K562 treated with DMSO at 1 percent for 4 hours (cell line): ENCODE measurements around the gene ADGRA1. TPM values are rescaled to one million over a fixed set of nuclear protein-coding genes. Genes with fewer than 3 reads are reported as not detected.

ENCODE experiments used
- total RNA-seq: library from RNA; unstranded; fragments of 300-600 nt; gene quantifications from 2 replicates; pipeline ENCODE4 v1.2.3, GENCODE V29; 2022; ENCODE audit not compliant: insufficient read depth

ADGRA1 gene, protein sequence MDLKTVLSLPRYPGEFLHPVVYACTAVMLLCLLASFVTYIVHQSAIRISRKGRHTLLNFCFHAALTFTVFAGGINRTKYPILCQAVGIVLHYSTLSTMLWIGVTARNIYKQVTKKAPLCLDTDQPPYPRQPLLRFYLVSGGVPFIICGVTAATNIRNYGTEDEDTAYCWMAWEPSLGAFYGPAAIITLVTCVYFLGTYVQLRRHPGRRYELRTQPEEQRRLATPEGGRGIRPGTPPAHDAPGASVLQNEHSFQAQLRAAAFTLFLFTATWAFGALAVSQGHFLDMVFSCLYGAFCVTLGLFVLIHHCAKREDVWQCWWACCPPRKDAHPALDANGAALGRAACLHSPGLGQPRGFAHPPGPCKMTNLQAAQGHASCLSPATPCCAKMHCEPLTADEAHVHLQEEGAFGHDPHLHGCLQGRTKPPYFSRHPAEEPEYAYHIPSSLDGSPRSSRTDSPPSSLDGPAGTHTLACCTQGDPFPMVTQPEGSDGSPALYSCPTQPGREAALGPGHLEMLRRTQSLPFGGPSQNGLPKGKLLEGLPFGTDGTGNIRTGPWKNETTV
- not detected in 2 replicates for total RNA-seq

GRCh38 chr10:133087679-133088178, at the start of gene ADGRA1:
TSS of gene ADGRA1 (plus strand) at chr10:133087924. CDS start at chr10:133088910, 986 bp downstream.

DNA sequence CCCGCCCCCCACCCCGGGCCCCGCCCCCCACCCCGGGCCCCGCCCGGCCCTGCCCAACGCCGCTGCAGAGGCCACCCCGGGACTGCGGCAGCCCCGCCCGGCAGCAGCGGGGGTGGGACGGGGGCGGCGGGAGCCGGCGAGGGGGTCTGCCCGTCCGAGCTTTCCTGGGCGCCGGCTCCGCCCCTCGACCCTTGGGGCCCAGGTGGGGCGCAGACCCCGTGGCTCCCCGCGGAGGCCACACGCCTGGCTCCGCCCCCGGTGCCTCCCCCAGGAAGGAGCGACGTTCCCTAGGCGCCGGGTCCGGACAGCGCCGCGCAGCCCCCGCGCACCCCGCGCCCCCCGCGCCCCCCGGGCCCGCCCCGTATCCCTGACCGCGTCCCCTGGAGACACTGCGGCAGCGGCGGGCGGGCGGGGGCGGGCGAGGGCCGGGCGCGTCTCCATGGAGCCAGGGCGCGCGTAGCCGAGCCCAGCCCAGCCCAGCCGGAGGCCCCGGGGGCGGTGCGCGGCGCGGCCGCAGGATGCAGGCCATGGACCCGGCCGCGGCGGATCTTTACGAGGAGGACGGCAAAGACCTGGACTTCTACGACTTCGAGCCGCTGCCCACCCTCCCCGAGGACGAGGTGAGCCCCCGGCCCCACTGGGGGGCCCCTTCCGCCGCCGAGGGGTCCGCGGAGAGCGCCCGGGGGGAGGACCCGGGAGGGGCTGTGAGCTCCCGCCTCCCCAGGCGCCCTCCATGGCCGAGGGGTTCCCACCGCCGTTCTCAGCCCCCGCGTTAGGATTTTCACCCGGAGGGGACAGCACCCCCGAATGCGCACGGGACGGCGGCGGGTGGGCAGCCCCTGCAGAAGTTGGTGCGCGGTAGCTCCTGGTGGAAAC, 72.5 kb downstream of the ADGRA1 start, which contains the start of gene KNDC1:
TSS of gene KNDC1 (plus strand) at position 270 of the 876 bp plus-strand sequence. CDS start at position 519, 249 bp downstream.

Other genes starting within 250 kb of the ADGRA1 start
- not detected in 2 replicates for gene CFAP46, start 145.4 kb upstream of the ADGRA1 start, total RNA-seq
- 0.27 TPM in 1 of 2 replicates, not detected in the other for gene KNDC1, start 72.3 kb downstream of the ADGRA1 start, total RNA-seq
- gene UTF1, start 142.3 kb downstream of the ADGRA1 start, total RNA-seq: not detected in 2 replicates
- 1.4 and 2.5 TPM in 2 replicates for gene VENTX, start 149.9 kb downstream of the ADGRA1 start, total RNA-seq
- 7.5 and 9.2 TPM in 2 replicates for gene ADAM8, start 188.9 kb downstream of the ADGRA1 start, total RNA-seq
- gene TUBGCP2, start 220.9 kb downstream of the ADGRA1 start, total RNA-seq: 30.2 and 31.4 TPM in 2 replicates
- 46.7 and 56.0 TPM in 2 replicates for gene ZNF511, start 221.0 kb downstream of the ADGRA1 start, total RNA-seq
- not detected in 2 replicates for gene CALY, start 249.0 kb downstream of the ADGRA1 start, total RNA-seq